GM12892 (cell line): ENCODE data around the gene RNF215.

ENCODE experiments used
- POLR2A ChIP-seq: IDR thresholded peaks from 2 replicates; pipeline ENCODE4 v1.6.1; 2011; ENCODE audit warnings: low read depth, low read length, control low read depth
- TAF1 ChIP-seq: IDR thresholded peaks from 2 replicates; pipeline ENCODE4 v1.6.1; 2011; ENCODE audit warnings: low read depth, mild to moderate bottlenecking, control low read depth, low read length, borderline replicate concordance

GRCh38 chr22:30383061-30383460, 4.2 kb downstream of the RNF215 start:
- no peak for TF ChIP-seq POLR2A
- no peak for TF ChIP-seq TAF1
